OCI-LY1 (cell line): Measurements from ENCODE around the gene SPAG6.

ENCODE experiments used
- H2AFZ ChIP-seq: fragments of 200-600 bp; sonication (generic), shearing (Covaris generic); 2 replicates; pipeline ENCODE4 v1.6.0; 2014; ENCODE audit warnings: antibody characterized with exemption, mild to moderate bottlenecking, low read length
- H3F3A ChIP-seq: fragments of 200-600 bp; sonication (generic), shearing (Covaris generic); 2 replicates; pipeline ENCODE4 v1.6.0; 2014; ENCODE audit warnings: mild to moderate bottlenecking, antibody characterized with exemption, low read length, moderate library complexity; ENCODE audit not compliant: insufficient read depth
- H3K27ac ChIP-seq: fragments of 200-600 bp; sonication (generic); 2 replicates; pipeline ENCODE4 v1.5.1; 2014; ENCODE audit warnings: low read length, mixed run types, mild to moderate bottlenecking, low read depth; ENCODE audit not compliant: poor library complexity, severe bottlenecking
- H3K27me3 ChIP-seq: fragments of 200-600 bp; sonication (generic); 2 replicates; pipeline ENCODE4 v1.6.0; 2014; ENCODE audit warnings: antibody characterized with exemption, mild to moderate bottlenecking, low read length, moderate library complexity; ENCODE audit not compliant: insufficient read depth
- H3K36me3 ChIP-seq: fragments of 200-600 bp; sonication (generic); 2 replicates; pipeline ENCODE4 v1.6.1; 2014; ENCODE audit warnings: mild to moderate bottlenecking, antibody characterized with exemption, low read length, moderate library complexity, mixed read lengths; ENCODE audit not compliant: insufficient read depth
- H3K4me1 ChIP-seq: fragments of 200-600 bp; sonication (generic); 2 replicates; pipeline ENCODE4 v1.5.1; 2014; ENCODE audit warnings: mild to moderate bottlenecking, low read length, moderate library complexity; ENCODE audit not compliant: insufficient read depth, severe bottlenecking
- H3K4me2 ChIP-seq: fragments of 200-600 bp; sonication (generic), shearing (Covaris generic); 2 replicates; pipeline ENCODE4 v1.6.1; 2014; ENCODE audit warnings: low read length
- H3K4me3 ChIP-seq: fragments of 200-600 bp; sonication (generic); 2 replicates; pipeline ENCODE4 v1.5.1; 2014; ENCODE audit warnings: low read length, low read depth, mild to moderate bottlenecking, mixed read lengths; ENCODE audit not compliant: poor library complexity, severe bottlenecking
- H3K79me2 ChIP-seq: fragments of 200-600 bp; shearing (Covaris generic); 2 replicates; pipeline ENCODE4 v1.6.1; 2016; ENCODE audit warnings: mixed run types, low read length, mixed read lengths; ENCODE audit not compliant: insufficient read depth
- H3K9ac ChIP-seq: fragments of 200-600 bp; sonication (generic), shearing (Covaris generic); 2 replicates; pipeline ENCODE4 v1.6.1; 2014; ENCODE audit warnings: mild to moderate bottlenecking, low read length, mixed read lengths
- H3K9me2 ChIP-seq: fragments of 200-600 bp; sonication (generic), shearing (Covaris generic); 2 replicates; pipeline ENCODE4 v1.6.1; 2014; ENCODE audit warnings: low read depth, mild to moderate bottlenecking, low read length, mixed read lengths
- H3K9me3 ChIP-seq: fragments of 200-600 bp; shearing (Covaris generic); 2 replicates; pipeline ENCODE4 v1.6.1; 2014; ENCODE audit warnings: low read length, mixed read lengths
- H4K20me1 ChIP-seq: fragments of 200-600 bp; sonication (generic), shearing (Covaris generic); 2 replicates; pipeline ENCODE4 v1.6.0; 2016; ENCODE audit warnings: mild to moderate bottlenecking, low read length; ENCODE audit not compliant: insufficient read depth
- EZH2 ChIP-seq: fragments of 200-600 bp; sonication (generic), shearing (Covaris generic); IDR thresholded peaks from 2 replicates; pipeline ENCODE4 v1.8.0; 2017; ENCODE audit warnings: borderline replicate concordance, mixed run types, mild to moderate bottlenecking, antibody characterized with exemption, low read length, moderate library complexity, mixed read lengths
- TF ChIP-seq, protein P1 (sequence below): fragments of 200-600 bp; sonication (generic), shearing (Covaris generic); IDR thresholded peaks from 2 replicates; pipeline ENCODE4 v1.5.1; 2017; ENCODE audit warnings: mild to moderate bottlenecking, antibody characterized with exemption, low read length, moderate library complexity, mixed read lengths

The SPAG6 gene

DNA sequence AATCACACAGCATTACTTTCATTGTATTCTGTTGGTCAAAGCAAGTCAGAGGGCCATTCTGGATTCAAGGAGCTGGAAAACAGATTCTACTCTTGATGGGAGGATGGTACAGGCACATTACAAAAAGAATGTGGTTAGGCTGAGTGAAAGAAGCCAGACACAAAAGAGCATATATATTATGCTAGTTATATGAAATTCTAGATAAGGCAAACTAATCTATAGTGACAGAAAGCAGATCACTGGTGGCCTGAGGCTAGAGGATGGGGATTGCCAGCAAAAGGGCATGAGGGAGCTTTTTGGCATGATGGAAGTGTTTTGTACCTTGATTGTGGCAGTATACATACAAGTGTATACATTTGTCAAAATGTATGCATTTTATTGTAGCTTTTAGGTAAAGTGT, 96.8 kb downstream of the SPAG6 start:
- Histone ChIP-seq H3K36me3 (no peaks in the 10 kb centered on the region), H3K4me1 (peaks cover 10% of the 10 kb centered on the region), H3K9ac (no peak overlapping the region), H3K27ac (no peak overlapping the region), H3K79me2 (no peaks in the 10 kb centered on the region), H3K27me3 (peaks cover 5% of the 10 kb centered on the region), H3F3A (no peaks in the 10 kb centered on the region), H3K4me2 (no peak overlapping the region), H2AFZ (no peak overlapping the region), H4K20me1 (no peaks in the 10 kb centered on the region), H3K4me3 (no peak overlapping the region), H3K9me2 (no peaks in the 10 kb centered on the region), H3K9me3 (no peaks in the 10 kb centered on the region)
- no peak for TF ChIP-seq EZH2
- TF ChIP-seq, protein P1, sequence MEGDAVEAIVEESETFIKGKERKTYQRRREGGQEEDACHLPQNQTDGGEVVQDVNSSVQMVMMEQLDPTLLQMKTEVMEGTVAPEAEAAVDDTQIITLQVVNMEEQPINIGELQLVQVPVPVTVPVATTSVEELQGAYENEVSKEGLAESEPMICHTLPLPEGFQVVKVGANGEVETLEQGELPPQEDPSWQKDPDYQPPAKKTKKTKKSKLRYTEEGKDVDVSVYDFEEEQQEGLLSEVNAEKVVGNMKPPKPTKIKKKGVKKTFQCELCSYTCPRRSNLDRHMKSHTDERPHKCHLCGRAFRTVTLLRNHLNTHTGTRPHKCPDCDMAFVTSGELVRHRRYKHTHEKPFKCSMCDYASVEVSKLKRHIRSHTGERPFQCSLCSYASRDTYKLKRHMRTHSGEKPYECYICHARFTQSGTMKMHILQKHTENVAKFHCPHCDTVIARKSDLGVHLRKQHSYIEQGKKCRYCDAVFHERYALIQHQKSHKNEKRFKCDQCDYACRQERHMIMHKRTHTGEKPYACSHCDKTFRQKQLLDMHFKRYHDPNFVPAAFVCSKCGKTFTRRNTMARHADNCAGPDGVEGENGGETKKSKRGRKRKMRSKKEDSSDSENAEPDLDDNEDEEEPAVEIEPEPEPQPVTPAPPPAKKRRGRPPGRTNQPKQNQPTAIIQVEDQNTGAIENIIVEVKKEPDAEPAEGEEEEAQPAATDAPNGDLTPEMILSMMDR = no peak

DNA sequence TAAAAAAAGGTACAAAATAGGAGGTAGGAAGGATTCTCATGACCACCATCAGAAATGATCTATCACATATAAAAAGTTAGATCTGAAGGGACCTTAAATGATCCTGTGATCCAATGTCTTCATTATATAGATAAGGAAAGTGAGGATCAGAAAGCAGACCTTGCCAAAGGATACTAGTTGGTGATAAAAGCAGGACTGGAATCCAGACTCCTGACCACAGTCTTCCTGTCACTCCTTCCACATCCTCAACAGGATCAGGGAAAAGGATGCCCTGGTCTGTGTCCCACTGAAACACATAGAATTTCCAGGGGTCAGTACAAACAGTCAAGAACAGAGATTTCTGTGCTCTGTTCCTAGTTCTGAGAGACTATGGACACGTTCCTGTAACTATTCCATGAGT, 97.2 kb downstream of the SPAG6 start:
- Histone ChIP-seq H3K27ac (no peak overlapping the region), H3K79me2 (no peaks in the 10 kb centered on the region), H3K27me3 (peaks cover 5% of the 10 kb centered on the region), H3K9me3 (no peaks in the 10 kb centered on the region), H3K4me1 (peaks cover 6% of the 10 kb centered on the region), H3K4me2 (no peak overlapping the region), H3K9ac (no peak overlapping the region), H3F3A (no peaks in the 10 kb centered on the region), H3K9me2 (no peaks in the 10 kb centered on the region), H3K4me3 (no peak overlapping the region), H3K36me3 (no peaks in the 10 kb centered on the region), H4K20me1 (no peaks in the 10 kb centered on the region), H2AFZ (no peak overlapping the region)
- TF ChIP-seq EZH2 = no peak
- TF ChIP-seq, protein P1 = no peak

DNA sequence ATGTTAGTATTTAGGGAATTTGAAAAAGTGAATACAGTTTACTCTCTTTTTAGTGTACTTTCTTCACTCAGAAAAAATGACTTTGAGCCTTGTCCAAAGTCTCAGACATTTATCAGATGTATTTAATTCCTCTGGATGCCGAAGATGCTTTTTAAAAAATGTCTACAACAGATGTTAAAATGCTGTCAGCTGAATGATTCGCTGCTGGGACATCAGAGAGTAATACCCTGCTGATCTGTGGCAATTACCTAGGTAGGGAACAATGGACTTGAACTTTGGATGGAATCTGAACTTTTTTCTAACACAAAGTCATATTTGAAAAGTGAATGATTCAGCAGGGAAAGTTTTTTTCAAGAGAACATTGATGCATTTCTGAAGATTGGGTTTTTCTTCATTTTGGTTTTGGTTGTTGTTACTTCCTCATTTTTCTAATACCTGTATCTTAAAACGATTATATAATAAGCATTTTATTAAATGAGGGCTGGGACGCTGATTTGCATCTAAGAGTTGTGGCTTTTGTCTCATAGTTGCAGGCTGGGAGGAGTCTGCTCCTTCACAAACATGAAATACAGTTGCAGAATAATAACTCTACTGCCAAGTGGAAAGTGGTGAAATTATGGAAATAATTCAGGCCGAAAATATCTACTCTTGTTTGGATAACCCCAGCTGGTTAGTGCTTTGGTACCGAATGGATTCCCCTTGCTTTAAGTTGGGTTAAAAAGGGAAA, 98.0 kb downstream of the SPAG6 start:
- no peaks in the 10 kb centered on the region for H3K4me1 ChIP-seq
- peaks cover 5% of the 10 kb centered on the region for H3K27me3 ChIP-seq
- H3K9me2 ChIP-seq = no peaks in the 10 kb centered on the region
- H2AFZ ChIP-seq = no peak overlapping the region
- TF ChIP-seq EZH2 = no peak
- TF ChIP-seq, protein P1 = no peak
- H3K36me3 ChIP-seq = no peaks in the 10 kb centered on the region
- H3F3A ChIP-seq = no peaks in the 10 kb centered on the region
- H3K9ac ChIP-seq = no peak overlapping the region
- H3K79me2 ChIP-seq = no peaks in the 10 kb centered on the region
- no peak overlapping the region for H3K27ac ChIP-seq
- no peak overlapping the region for H3K4me2 ChIP-seq
- H3K4me3 ChIP-seq = no peak overlapping the region
- H3K9me3 ChIP-seq = no peaks in the 10 kb centered on the region
- H4K20me1 ChIP-seq = no peaks in the 10 kb centered on the region
